Pancreas (tissue), 10 donors: ENCODE data around the gene OSBPL5. TPM values are rescaled to one million over a fixed set of nuclear protein-coding genes. Genes with fewer than 3 reads are reported as not detected.

Experiments
- ATAC-seq, 4 donors: fragments of 200-7000 bp; cut with Tn5 transposase; one replicate each; pipeline versions ENCODE4 v1.8.0 to v1.9.1; 2020; ENCODE audit warnings: mild to moderate bottlenecking in 4 of 4, moderate library complexity in 4 of 4
- DNase-seq, 6 donors: peaks; one replicate each; pipeline ENCODE4 v3.0.0-alpha.2; 2020
- FAIRE-seq: peaks from 2 replicates; lab custom pipeline; 2012; peaks lifted over from hg19 to GRCh38; lab: Jason Lieb, UNC
- H3K27ac ChIP-seq, 4 donors: fragments of 200-600 bp; sonication (generic); 1 replicate in 3 of 4; 2 replicates in 1 of 4; pipeline versions ENCODE4 v1.5.0 to v1.8.0; 2020
- H3K27me3 ChIP-seq, 4 donors: fragments of 200-600 bp; one replicate each; pipeline ENCODE4 v1.8.0; 2021
- H3K36me3 ChIP-seq, 3 donors: fragments of 200-600 bp; sonication (generic) in 1 of 3; one replicate each; pipeline versions ENCODE4 v1.5.0 to v1.8.0; 2020 to 2021
- H3K4me1 ChIP-seq, 3 donors: fragments of 200-600 bp; one replicate each; pipeline ENCODE4 v1.8.0; 2021
- H3K4me3 ChIP-seq, 4 donors: fragments of 200-600 bp; sonication (generic) in 2 of 4; one replicate each; pipeline versions ENCODE4 v1.5.0 to v1.8.0; 2020 to 2021
- H3K9me3 ChIP-seq, 4 donors: fragments of 200-600 bp; one replicate each; pipeline ENCODE4 v1.8.0; 2021
- CTCF ChIP-seq, 4 donors: fragments of 200-600 bp; sonication (generic) in 3 of 4; IDR thresholded peaks; one replicate each; pipeline versions ENCODE4 v1.5.0 to v1.8.0; 2021; ENCODE audit warnings: antibody characterized with exemption in 4 of 4
- WGBS, 2 donors: extraction: QIAGEN DNeasy Blood & Tissue Kit; methylation state at CpG; one replicate each; pipeline ENCODE4 v1.1.7; 2013; 5-methylcytosine and 5-hydroxymethylcytosine counted together
- intact Hi-C, 3 donors: fragments of 100-400 bp; cut with DNase I; formaldehyde crosslinking; loops; one replicate each; pipeline versions ENCODE4 v1.11.1 to v1.14.2; 2022
- polyA plus RNA-seq, 2 donors: library from polyadenylated mRNA; stranded (reverse); fragments of 200-250 nt; gene quantifications; one replicate each; pipeline ENCODE4 v1.2.3, GENCODE V29; 2013
- total RNA-seq, 6 donors: library from RNA; stranded (reverse); fragmentation: NEBNext Ultra II Directional in 4 of 6; extraction: Animal tissue kit (Norgen Biotek cat#: 25700) in 4 of 6; gene quantifications; one replicate each; pipeline versions ENCODE4 v1.2.1 to v1.2.4, GENCODE V29; 2021 to 2023
- donor health status: healthy with polysubstance abuse.
- donor health status: DM: no; HTN: no; CAD: no; lungs with moderate emphysema.
- donor health status: DM: no; HTN: no; CAD: no.
- donor health status: control.
- donor health status: control.
- donor health status: Bipolar disorder and iron deficiency.
- donor health status: DM: yes; HTN: yes; CAD: no.
- donor health status: DM: no; HTN: no; CAD: no.
- donor health status: DM: no; HTN: no; CAD: no.
- donor health status: DM: yes; HTN: yes; CAD: no.

OSBPL5 gene
- total and polyA plus RNA-seq, 8 donors: 9.8 to 16.7 (median 11.8) TPM

- Histone ChIP-seq H3K27me3 (no peaks in the 10 kb centered on the region), H3K36me3 (no peaks in the 10 kb centered on the region), H3K27ac (no peak overlapping the region), H3K4me3 (no peak overlapping the region), H3K9me3 (no peaks in the 10 kb centered on the region), H3K4me1 (no peaks in the 10 kb centered on the region)
- no peak for TF ChIP-seq CTCF (IDR thresholded peaks at IDR 0.05)
- intact Hi-C loops: no loop called here
- no peak for FAIRE-seq
- DNase-seq: peak in 2 of 6 donors; percentile 13 to 51
- peak in 2 of 4 donors; percentile 32 to 39 for ATAC-seq
- 50 to 59% methylated on average over 22 of the region's 22 CpGs for WGBS, 2 donors
These were observed 30.4 kb upstream of the OSBPL5 start for GRCh38 chr11:3195251-3196160.

GRCh38 chr11:3194016-3194816 lies 29.1 kb upstream of the OSBPL5 start:
- no peak for TF ChIP-seq CTCF (IDR thresholded peaks at IDR 0.05)
- Histone ChIP-seq H3K4me1 (no peaks in the 10 kb centered on the region), H3K27ac (no peak overlapping the region), H3K4me3 (no peak overlapping the region), H3K27me3 (no peaks in the 10 kb centered on the region), H3K36me3 (no peaks in the 10 kb centered on the region), H3K9me3 (no peaks in the 10 kb centered on the region)
- DNase-seq (no peak), ATAC-seq (no peak), FAIRE-seq (no peak)
- intact Hi-C loops: no loop called here
- 70 to 74% methylated on average over 12 of the region's 12 CpGs for WGBS, 2 donors

- ATAC-seq (no peak), FAIRE-seq (no peak), DNase-seq (no peak)
- WGBS, 2 donors: 81 to 88% methylated on average over 18 to 19 of the region's 19 CpGs
- H3K4me3 ChIP-seq: no peak overlapping the region
- H3K27me3 ChIP-seq: no peaks in the 10 kb centered on the region
- H3K4me1 ChIP-seq: no peaks in the 10 kb centered on the region
- intact Hi-C loops: no loop called here
- no peaks in the 10 kb centered on the region for H3K9me3 ChIP-seq
- no peak for TF ChIP-seq CTCF (IDR thresholded peaks at IDR 0.05)
- no peaks in the 10 kb centered on the region for H3K36me3 ChIP-seq
- H3K27ac ChIP-seq: no peak overlapping the region
These were observed 28.4 kb upstream of the OSBPL5 start for GRCh38 chr11:3193373-3194015.

GRCh38 chr11:3192511-3193372 lies 27.6 kb upstream of the OSBPL5 start:
- FAIRE-seq (no peak), ATAC-seq (no peak), DNase-seq (no peak)
- intact Hi-C loops: no loop called here
- Histone ChIP-seq H3K4me3 (no peak overlapping the region), H3K4me1 (no peaks in the 10 kb centered on the region), H3K27ac (no peak overlapping the region), H3K9me3 (no peaks in the 10 kb centered on the region), H3K27me3 (no peaks in the 10 kb centered on the region), H3K36me3 (no peaks in the 10 kb centered on the region)
- 79 to 80% methylated on average over 13 to 14 of the region's 14 CpGs for WGBS, 2 donors
- no peak for TF ChIP-seq CTCF (IDR thresholded peaks at IDR 0.05)
